ENCODE measurements around the gene PAFAH2. TPM values are rescaled to one million over a fixed set of nuclear protein-coding genes. Genes with fewer than 3 reads are reported as not detected.

PAFAH2 gene
- total RNA-seq, 1 experiment from 2014 or later = 13.0 TPM

GRCh38 chr1:26031611-26032220 lies 33.9 kb upstream of the PAFAH2 start:
- Histone ChIP-seq H2AFZ (ENCODE audit: low read depth, low read length, poor library complexity, severe bottlenecking) (no peak overlapping the region), H3K9ac (ENCODE audit: low read length) (no peak overlapping the region), H3K9me3 (ENCODE audit: control insufficient read depth in 1 of 2, insufficient read depth in 1 of 2, low read depth in 1 of 2, low read length in 2 of 2) (no peaks in the 10 kb centered on the region), H4K20me1 (ENCODE audit: insufficient read depth) (no peaks in the 10 kb centered on the region), H3K4me1 (ENCODE audit: control insufficient read depth in 1 of 2, insufficient read depth in 2 of 2, low read length in 2 of 2) (peaks cover 11 to 24% of the 10 kb centered on the region in 2 experiments), H3K9me2 (ENCODE audit: insufficient read depth) (no peaks in the 10 kb centered on the region), H3K4me2 (ENCODE audit: low read length) (no peak overlapping the region), H3K4me3 (replicated peaks in 1 of 2; ENCODE audit: low read depth in 1 of 2, low read length in 2 of 2) (no peak overlapping the region), H3K36me3 (ENCODE audit: control insufficient read depth in 1 of 2, insufficient read depth in 2 of 2, low read length in 2 of 2) (no peaks in the 10 kb centered on the region), H3K27me3 (ENCODE audit: insufficient read depth, low read length) (no peaks in the 10 kb centered on the region), H3K27ac (ENCODE audit: low read depth, low read length) (no peak overlapping the region), H3K79me2 (ENCODE audit: insufficient read depth, low read length) (no peaks in the 10 kb centered on the region)
- no peak for TF ChIP-seq ZFX (IDR thresholded peaks at IDR 0.05)
- DNase-seq (ENCODE audit: low read depth, low spot score) (no peak), ATAC-seq (no peak)
- BruUV-seq (replicated peaks) = no TSS peak
- ChIA-PET CTCF (no interaction called here), POLR2A (no interaction called here), RAD21 (ENCODE audit: low non-redundant PET in 1 of 2, low total read pairs in 2 of 2, uncharacterized antibody in 2 of 2, unreplicated experiment in 2 of 2) (no interaction called here)
- intact Hi-C loops (cut with micrococcal nuclease) = no loop called here

- Histone ChIP-seq H3K9ac (ENCODE audit: low read length) (no peak overlapping the region), H3K4me1 (ENCODE audit: control insufficient read depth in 1 of 2, insufficient read depth in 2 of 2, low read length in 2 of 2) (peaks cover 6 to 19% of the 10 kb centered on the region in 2 experiments), H3K27ac (ENCODE audit: low read depth, low read length) (no peak overlapping the region), H3K4me3 (replicated peaks in 1 of 2; ENCODE audit: low read depth in 1 of 2, low read length in 2 of 2) (no peak overlapping the region), H3K79me2 (ENCODE audit: insufficient read depth, low read length) (no peaks in the 10 kb centered on the region), H3K9me3 (ENCODE audit: control insufficient read depth in 1 of 2, insufficient read depth in 1 of 2, low read depth in 1 of 2, low read length in 2 of 2) (no peaks in the 10 kb centered on the region), H3K4me2 (ENCODE audit: low read length) (no peak overlapping the region), H3K27me3 (ENCODE audit: insufficient read depth, low read length) (no peaks in the 10 kb centered on the region), H3K36me3 (ENCODE audit: control insufficient read depth in 1 of 2, insufficient read depth in 2 of 2, low read length in 2 of 2) (no peaks in the 10 kb centered on the region), H4K20me1 (ENCODE audit: insufficient read depth) (no peaks in the 10 kb centered on the region), H3K9me2 (ENCODE audit: insufficient read depth) (no peaks in the 10 kb centered on the region), H2AFZ (ENCODE audit: low read depth, low read length, poor library complexity, severe bottlenecking) (no peak overlapping the region)
- ChIA-PET CTCF (no interaction called here), POLR2A (no interaction called here), RAD21 (ENCODE audit: low non-redundant PET in 1 of 2, low total read pairs in 2 of 2, uncharacterized antibody in 2 of 2, unreplicated experiment in 2 of 2) (no interaction called here)
- ATAC-seq (no peak), DNase-seq (ENCODE audit: low read depth, low spot score) (no peak)
- TF ChIP-seq EZH2 (IDR thresholded peaks at IDR 0.05) (no peak), SP1 (IDR thresholded peaks at IDR 0.05; ENCODE audit: low read depth) (no peak), EGR1 (IDR thresholded peaks at IDR 0.05; ENCODE audit: low read depth) (no peak), POLR2AphosphoS5 (IDR thresholded peaks at IDR 0.05; ENCODE audit: low read depth, low read length) (no peak), JUND (IDR thresholded peaks at IDR 0.05) (no peak), ZNF274 (IDR thresholded peaks at IDR 0.05; ENCODE audit: low read depth, low read length) (no peak), ZBTB33 (IDR thresholded peaks at IDR 0.05; ENCODE audit: extremely low read depth, insufficient replicate concordance, low read length) (no peak), ATF3 (IDR thresholded peaks at IDR 0.05) (no peak), POLR2A (IDR thresholded peaks at IDR 0.05; ENCODE audit: borderline replicate concordance, extremely low read depth, insufficient read depth, insufficient read length) (no peak), REST (IDR thresholded peaks at IDR 0.05; ENCODE audit: low read depth) (no peak)
- intact Hi-C loops (cut with micrococcal nuclease) = no loop called here
- BruUV-seq (replicated peaks) = no TSS peak
These were observed 33.3 kb upstream of the PAFAH2 start for GRCh38 chr1:26031196-26031595.
